IgD-negative memory B cell (primary cell): Measurements from ENCODE around the gene REM2. TPM values are rescaled to one million over a fixed set of nuclear protein-coding genes. Genes with fewer than 3 reads are reported as not detected.

Experiments used
- H3K27ac Mint-ChIP-seq, 3 donors: one replicate each; pipeline ENCODE4 v1.8.0; 2020 to 2022; ENCODE audit warnings: mild to moderate bottlenecking in 3 of 3, mixed read lengths in 3 of 3, moderate library complexity in 1 of 3
- H3K27me3 Mint-ChIP-seq: one replicate; pipeline ENCODE4 v1.8.0; 2021; ENCODE audit warnings: mixed read lengths
- H3K36me3 Mint-ChIP-seq: one replicate; pipeline ENCODE4 v1.8.0; 2020; ENCODE audit warnings: mild to moderate bottlenecking, mixed read lengths
- H3K4me1 Mint-ChIP-seq, 3 donors: one replicate each; pipeline ENCODE4 v1.8.0; 2020 to 2022; ENCODE audit warnings: mixed read lengths in 3 of 3, mild to moderate bottlenecking in 1 of 3
- H3K4me3 Mint-ChIP-seq, 4 donors: one replicate each; pipeline ENCODE4 v1.8.0; 2020 to 2022; ENCODE audit warnings: mild to moderate bottlenecking in 4 of 4, mixed read lengths in 4 of 4, moderate library complexity in 3 of 4
- H3K9me3 Mint-ChIP-seq, 3 donors: one replicate each; pipeline ENCODE4 v1.8.0; 2020 to 2021; ENCODE audit warnings: mixed read lengths in 3 of 3, mild to moderate bottlenecking in 1 of 3
- polyA plus RNA-seq: library from polyadenylated mRNA; unstranded; fragments of 300-500 nt; fragmentation: Illumina TruSeq; gene quantifications from one replicate; pipeline ENCODE4 v1.2.3, GENCODE V29; 2021

REM2 gene
- 2.6 TPM for polyA plus RNA-seq

DNA sequence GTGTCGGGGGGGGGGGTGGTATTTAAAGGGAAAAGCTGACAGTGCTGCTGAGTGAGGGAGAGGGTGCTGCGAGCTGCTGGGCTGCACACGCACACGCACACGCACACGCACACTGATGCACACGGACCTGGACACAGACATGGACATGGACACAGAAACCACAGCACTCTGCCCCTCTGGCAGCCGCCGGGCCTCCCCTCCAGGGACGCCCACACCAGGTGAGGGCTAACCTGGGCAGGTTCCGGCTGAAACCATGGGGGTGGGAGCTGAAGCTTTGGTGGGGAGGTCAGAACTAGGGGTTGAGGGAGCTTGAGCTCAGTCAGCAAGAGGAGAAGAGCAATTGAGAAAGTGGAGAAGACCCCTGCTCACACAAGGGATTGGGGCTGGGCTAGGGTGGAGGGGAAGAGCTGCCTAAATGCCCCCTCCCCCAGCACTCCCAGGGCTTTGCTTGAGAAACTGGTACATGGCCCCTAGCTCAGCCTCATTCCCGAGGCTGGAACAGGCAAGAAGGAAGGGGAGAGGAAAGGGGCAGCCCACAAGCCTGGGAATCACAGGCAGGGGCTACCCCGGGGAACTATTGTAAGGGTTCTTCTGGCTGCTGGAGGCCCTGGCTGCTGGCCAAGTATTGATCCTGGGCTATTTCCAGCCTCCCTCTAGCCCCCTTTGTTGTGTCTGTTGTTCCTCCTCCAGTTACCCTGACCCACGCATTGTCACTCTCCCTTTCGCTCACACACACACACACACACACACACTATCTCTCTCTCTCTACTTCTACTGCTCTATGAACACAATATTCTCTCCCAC is at the start of gene REM2:
Gene REM2 (plus strand): TSS at position 50 of the 804 bp plus-strand sequence. CDS start 66 bp downstream, at position 116.
- Mint-ChIP-seq H3K27ac (peak within 1 kb of the TSS; percentile 83 to 97 (median 96)), H3K27me3 (no peaks in the 10 kb centered on the region), H3K4me1 (peaks cover 15 to 42% (median 26%) of the 10 kb centered on the region in 3 donors), H3K9me3 (no peaks in the 10 kb centered on the region), H3K36me3 (no peaks in the 10 kb centered on the region), H3K4me3 (peak within 1 kb of the TSS in 3 of 4 donors; percentile 41 to 94 (median 79))

DNA sequence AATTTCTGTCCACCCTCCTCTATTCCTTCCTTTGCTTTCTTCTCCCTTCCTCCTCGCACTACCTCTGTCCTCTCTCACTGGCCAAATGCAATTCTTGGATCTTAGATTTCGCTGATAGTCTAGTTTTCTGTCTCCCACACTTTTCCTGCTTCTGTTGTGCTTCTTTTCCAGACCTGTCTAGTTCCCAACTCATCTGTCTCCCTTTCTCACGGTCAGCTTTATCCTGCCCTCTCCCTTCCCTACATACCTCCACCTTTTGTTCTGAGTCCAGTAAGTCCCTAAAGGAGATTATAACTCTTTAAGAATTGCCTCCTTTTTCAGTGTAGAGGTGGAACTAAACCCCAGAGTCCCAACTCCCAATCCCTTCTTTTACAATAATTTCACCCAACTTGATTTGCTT is 47.5 kb upstream of the REM2 start:
- Mint-ChIP-seq H3K27me3 (peaks cover 16% of the 10 kb centered on the region), H3K9me3 (no peaks in the 10 kb centered on the region), H3K36me3 (peaks cover 2% of the 10 kb centered on the region), H3K4me3 (peak overlapping the region in 1 of 4 donors; percentile 64), H3K27ac (peak overlapping the region in 2 of 3 donors; percentile 7 to 18), H3K4me1 (peaks cover 12 to 14% (median 12%) of the 10 kb centered on the region in 3 donors)

DNA sequence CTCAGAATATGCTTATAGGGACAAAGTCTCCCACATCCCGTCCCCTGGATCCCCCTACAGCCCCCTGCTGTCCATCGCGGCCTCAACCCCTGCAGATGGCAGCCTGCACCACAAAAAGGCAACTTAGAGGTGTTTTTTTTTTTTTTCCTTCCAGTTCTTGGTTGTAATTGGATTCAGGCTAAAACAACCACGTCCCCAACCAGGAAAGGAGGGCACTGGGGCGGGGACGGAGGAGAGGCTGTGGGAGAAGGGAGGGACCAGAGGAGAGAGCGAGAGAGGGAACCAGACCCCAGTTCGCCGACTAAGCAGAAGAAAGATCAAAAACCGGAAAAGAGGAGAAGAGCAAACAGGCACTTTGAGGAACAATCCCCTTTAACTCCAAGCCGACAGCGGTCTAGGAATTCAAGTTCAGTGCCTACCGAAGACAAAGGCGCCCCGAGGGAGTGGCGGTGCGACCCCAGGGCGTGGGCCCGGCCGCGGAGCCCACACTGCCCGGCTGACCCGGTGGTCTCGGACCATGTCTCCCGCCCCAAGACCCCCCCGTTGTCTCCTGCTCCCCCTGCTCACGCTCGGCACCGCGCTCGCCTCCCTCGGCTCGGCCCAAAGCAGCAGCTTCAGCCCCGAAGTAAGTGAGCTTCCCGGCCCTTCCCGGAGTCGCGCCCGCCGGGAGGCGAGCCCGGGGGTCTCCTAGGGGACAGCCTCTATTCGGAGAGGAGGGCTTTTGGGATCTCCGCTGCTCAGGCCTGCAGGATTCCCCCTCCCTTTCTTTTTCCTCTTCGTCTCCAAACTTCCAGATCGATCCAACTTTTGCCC is 46.5 kb upstream of the REM2 start, which contains the start of gene MMP14:
Gene MMP14 (plus strand): TSS at position 285 of the 813 bp plus-strand sequence. CDS start 233 bp downstream, at position 518.
- Mint-ChIP-seq H3K4me3 (peak within 1 kb of the TSS; percentile 64 to 96 (median 74)), H3K4me1 (peaks cover 5 to 6% (median 6%) of the 10 kb centered on the region in 3 donors), H3K9me3 (no peaks in the 10 kb centered on the region), H3K27ac (peak within 1 kb of the TSS in 1 of 3 donors; percentile 18), H3K27me3 (peaks cover 16% of the 10 kb centered on the region), H3K36me3 (peaks cover 2% of the 10 kb centered on the region)

DNA sequence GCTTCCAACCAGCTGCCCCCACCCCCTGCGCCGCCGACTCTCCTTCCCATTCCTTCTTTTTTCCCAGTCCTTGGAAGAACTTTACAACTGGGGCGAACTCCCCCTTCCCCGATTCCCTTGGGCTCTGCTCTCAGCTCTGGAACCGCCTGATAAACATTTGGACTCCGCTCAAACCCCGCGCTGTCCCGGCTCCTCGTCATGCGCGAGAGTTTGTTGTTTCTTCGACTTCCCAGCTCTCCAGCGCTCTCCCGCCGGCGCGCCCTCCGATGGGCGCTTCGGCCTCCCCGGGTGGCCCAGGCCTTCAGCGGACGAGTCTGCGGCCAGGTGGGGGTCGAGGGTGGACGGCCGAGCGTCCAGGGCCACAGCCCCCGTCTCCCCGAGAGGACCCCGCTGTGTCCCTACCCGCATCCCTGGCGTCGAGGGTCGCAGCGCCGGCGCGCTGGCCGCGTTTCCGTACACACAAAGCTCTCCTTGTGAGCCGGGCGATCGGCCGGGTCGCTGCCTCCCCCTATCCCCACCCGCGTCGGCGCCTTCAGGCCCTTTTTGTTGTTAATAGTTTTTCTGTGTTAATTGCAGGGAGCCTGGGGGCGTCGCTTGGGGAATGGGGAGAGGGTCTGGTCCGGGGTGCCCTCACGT is 45.8 kb upstream of the REM2 start:
- H3K4me3 Mint-ChIP-seq = peak overlapping the region; percentile 52 to 96 (median 71)

DNA sequence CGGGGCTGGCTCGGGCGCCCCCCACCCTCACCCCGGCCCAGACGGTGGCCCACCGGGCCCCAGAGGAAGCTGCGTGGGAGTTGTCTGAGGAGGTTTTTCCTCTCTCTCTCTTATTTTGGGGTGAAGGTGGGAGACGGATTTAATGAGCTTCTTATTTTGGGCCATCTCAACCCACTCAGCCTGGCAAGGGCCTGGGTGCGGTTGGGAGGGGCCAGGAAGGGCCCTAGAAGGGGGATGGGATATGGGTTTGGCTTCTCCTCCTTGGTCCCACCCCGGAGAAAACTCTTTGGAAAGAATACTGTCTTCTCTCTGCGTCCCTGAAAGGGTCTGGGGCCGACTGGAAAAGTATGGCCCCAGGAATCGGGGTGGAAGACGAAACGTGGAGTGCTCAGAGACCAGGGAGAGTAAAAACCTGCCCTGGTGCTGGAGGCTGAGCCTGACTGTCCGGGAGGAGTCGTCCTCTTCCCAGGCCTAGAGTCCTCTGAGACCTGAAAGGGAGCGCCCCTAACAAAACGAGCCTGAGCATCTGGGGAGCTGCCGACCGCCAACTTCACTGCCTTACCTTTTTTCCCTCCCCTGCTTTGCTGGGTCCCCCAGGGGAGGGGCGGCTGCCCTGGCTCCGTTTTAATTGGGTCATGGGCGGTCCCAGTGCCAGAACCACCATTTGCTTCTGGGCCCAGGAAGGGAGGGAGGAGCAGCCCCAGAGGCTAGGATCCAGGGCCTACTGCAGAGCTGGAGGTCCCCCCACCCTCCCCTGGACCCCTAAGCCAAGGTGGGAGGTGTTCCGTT is 45.1 kb upstream of the REM2 start:
- no peaks in the 10 kb centered on the region for H3K9me3 Mint-ChIP-seq
- peak overlapping the region; percentile 30 to 72 (median 44) for H3K4me3 Mint-ChIP-seq
- peaks cover 0 to 3% (median 3%) of the 10 kb centered on the region in 3 donors for H3K4me1 Mint-ChIP-seq
- H3K36me3 Mint-ChIP-seq = no peaks in the 10 kb centered on the region
- H3K27ac Mint-ChIP-seq = no peak overlapping the region
- peaks cover 18% of the 10 kb centered on the region for H3K27me3 Mint-ChIP-seq

More for the DNA sequence above, 45.8 kb upstream of the REM2 start:
- Mint-ChIP-seq H3K9me3 (no peaks in the 10 kb centered on the region), H3K27me3 (peaks cover 18% of the 10 kb centered on the region), H3K4me1 (peaks cover 0 to 3% (median 3%) of the 10 kb centered on the region in 3 donors), H3K27ac (no peak overlapping the region), H3K36me3 (no peaks in the 10 kb centered on the region)

DNA sequence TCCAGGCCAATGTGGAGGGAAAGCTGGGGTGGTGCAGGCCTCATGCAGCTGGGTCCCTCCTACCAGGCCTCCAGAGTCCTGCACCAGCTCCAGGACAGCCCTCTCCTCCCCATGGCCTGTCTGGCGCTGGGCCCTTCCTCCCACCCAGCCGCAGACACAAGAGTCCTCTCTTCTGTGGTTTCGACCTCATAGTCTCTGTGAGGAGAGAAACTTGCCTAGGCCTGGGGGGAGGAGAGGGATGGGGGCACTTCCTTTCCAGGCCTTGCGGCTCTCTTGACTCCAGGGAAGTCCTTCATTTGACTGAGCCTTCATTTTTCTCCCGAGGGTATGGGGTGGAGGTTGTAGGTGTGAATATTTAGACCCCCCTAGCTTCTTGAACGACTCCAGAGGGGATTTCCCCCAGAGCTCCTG is 44.4 kb upstream of the REM2 start:
- no peaks in the 10 kb centered on the region for H3K9me3 Mint-ChIP-seq
- no peaks in the 10 kb centered on the region for H3K36me3 Mint-ChIP-seq
- peaks cover 18% of the 10 kb centered on the region for H3K27me3 Mint-ChIP-seq
- H3K27ac Mint-ChIP-seq = no peak overlapping the region
- H3K4me1 Mint-ChIP-seq = peaks cover 0 to 3% (median 3%) of the 10 kb centered on the region in 3 donors
- H3K4me3 Mint-ChIP-seq = no peak overlapping the region

- Mint-ChIP-seq H3K9me3 (no peaks in the 10 kb centered on the region), H3K27me3 (peaks cover 20% of the 10 kb centered on the region), H3K4me3 (no peak overlapping the region), H3K4me1 (peaks cover 0 to 3% (median 3%) of the 10 kb centered on the region in 3 donors), H3K36me3 (no peaks in the 10 kb centered on the region), H3K27ac (no peak overlapping the region)
These were observed 43.8 kb upstream of the REM2 start for GRCh38 chr14:22839159-22839779.

- Mint-ChIP-seq H3K4me3 (no peak overlapping the region), H3K27ac (no peak overlapping the region), H3K9me3 (no peaks in the 10 kb centered on the region), H3K36me3 (no peaks in the 10 kb centered on the region), H3K4me1 (peaks cover 0 to 3% (median 3%) of the 10 kb centered on the region in 3 donors), H3K27me3 (peaks cover 26% of the 10 kb centered on the region)
These were observed 41.7 kb upstream of the REM2 start for GRCh38 chr14:22841311-22841710.

DNA sequence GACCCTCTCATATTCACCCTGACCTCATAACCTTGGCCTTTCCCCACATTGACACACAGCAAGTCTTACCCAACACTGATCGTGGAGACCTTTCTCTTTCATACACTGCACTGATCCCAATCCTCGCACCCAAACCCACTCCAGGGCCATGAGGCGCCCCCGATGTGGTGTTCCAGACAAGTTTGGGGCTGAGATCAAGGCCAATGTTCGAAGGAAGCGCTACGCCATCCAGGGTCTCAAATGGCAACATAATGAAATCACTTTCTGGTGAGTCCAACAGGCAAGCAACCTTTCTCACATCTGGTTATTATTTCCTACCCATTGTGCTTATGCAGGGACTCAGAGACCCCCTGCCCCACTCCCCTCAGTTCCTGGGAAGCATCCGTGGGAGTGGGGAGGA is 41.3 kb upstream of the REM2 start:
- H3K36me3 Mint-ChIP-seq = no peaks in the 10 kb centered on the region
- no peaks in the 10 kb centered on the region for H3K9me3 Mint-ChIP-seq
- peaks cover 0 to 3% (median 3%) of the 10 kb centered on the region in 3 donors for H3K4me1 Mint-ChIP-seq
- H3K27me3 Mint-ChIP-seq = peaks cover 25% of the 10 kb centered on the region
- no peak overlapping the region for H3K27ac Mint-ChIP-seq
- H3K4me3 Mint-ChIP-seq = no peak overlapping the region

DNA sequence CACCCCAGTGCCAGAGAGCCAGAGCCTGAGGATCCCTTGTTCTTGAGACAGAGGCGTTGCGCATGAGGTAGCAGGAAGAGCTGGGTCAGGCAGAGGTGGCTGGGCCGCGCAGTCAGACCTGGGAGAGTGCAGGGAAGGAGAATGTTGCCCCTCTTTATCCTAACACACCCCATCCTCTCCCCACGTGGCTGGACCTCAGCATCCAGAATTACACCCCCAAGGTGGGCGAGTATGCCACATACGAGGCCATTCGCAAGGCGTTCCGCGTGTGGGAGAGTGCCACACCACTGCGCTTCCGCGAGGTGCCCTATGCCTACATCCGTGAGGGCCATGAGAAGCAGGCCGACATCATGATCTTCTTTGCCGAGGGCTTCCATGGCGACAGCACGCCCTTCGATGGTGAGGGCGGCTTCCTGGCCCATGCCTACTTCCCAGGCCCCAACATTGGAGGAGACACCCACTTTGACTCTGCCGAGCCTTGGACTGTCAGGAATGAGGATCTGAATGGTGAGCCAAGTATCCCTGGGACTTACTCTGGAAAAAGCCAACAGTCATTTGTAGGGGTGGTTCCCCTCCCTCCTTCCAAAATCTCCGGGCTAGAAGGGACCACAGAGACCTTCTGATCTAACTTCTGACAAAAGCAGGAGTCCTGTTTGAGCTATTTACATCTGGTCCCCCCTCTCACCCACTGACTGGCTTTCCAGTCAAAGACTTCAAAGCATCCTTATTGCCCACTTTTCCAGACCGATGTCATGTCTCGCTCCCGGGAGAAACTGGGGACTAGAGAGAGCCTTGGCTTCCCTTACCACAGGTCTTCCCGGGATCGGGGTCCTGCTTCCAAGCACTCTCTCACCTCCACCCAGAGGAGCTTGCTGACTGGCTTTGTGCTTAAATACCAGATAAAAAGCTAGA is 40.6 kb upstream of the REM2 start:
- Mint-ChIP-seq H3K36me3 (no peaks in the 10 kb centered on the region), H3K9me3 (no peaks in the 10 kb centered on the region), H3K27ac (no peak overlapping the region), H3K4me3 (no peak overlapping the region), H3K27me3 (peaks cover 21% of the 10 kb centered on the region), H3K4me1 (peaks cover 0 to 3% (median 0%) of the 10 kb centered on the region in 3 donors)

DNA sequence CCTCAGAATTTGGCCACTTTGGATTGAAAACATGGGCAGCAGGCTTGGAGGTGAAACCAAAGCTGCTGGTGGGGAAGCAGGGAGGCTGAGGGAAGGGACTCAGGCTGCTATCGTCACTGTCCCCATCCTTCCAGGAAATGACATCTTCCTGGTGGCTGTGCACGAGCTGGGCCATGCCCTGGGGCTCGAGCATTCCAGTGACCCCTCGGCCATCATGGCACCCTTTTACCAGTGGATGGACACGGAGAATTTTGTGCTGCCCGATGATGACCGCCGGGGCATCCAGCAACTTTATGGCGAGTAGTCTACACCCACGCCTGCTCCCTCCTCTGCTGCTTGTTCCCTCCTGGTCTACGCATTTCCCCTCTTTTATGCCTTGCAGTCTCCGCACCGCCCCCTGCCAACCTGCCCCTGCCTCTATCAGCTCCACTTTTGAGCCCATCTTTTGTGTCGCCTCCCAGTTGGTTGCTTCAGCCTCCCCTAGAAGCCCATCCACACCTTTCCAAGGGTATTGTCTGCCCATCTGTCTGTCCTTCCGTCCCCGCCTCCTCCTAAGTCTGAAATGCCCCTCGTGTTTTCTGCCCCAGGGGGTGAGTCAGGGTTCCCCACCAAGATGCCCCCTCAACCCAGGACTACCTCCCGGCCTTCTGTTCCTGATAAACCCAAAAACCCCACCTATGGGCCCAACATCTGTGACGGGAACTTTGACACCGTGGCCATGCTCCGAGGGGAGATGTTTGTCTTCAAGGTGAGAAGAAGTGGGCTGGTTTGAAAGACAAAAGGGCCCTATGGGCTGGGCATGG is 39.7 kb upstream of the REM2 start:
- Mint-ChIP-seq H3K4me3 (no peak overlapping the region), H3K27ac (no peak overlapping the region), H3K9me3 (no peaks in the 10 kb centered on the region), H3K27me3 (peaks cover 19% of the 10 kb centered on the region), H3K4me1 (peaks cover 0 to 2% (median 0%) of the 10 kb centered on the region in 3 donors), H3K36me3 (no peaks in the 10 kb centered on the region)
